Hepatocyte (in vitro differentiated cells): Measurements from ENCODE around the gene LHX3. TPM values are rescaled to one million over a fixed set of nuclear protein-coding genes. Genes with fewer than 3 reads are reported as not detected.

Experiments used
- DNase-seq: peaks from one replicate; pipeline ENCODE4 v3.0.0-alpha.2; 2016; ENCODE audit warnings: low spot score
- H2AFZ ChIP-seq: fragments of 200-600 bp; sonication (generic); 2 replicates; pipeline ENCODE4 v1.6.0; 2016; ENCODE audit warnings: antibody characterized with exemption, mild to moderate bottlenecking
- H3K27ac ChIP-seq: fragments of 200-600 bp; sonication (generic); 2 replicates; pipeline ENCODE4 v1.5.1; 2016; ENCODE audit warnings: mild to moderate bottlenecking
- H3K27me3 ChIP-seq: fragments of 200-600 bp; sonication (generic); 2 replicates; pipeline ENCODE4 v1.6.1; 2016
- H3K36me3 ChIP-seq: fragments of 200-600 bp; sonication (generic); replicated peaks from 2 replicates; pipeline ENCODE4 v1.5.1; 2016; ENCODE audit warnings: low read depth; ENCODE audit not compliant: insufficient read depth
- H3K4me1 ChIP-seq: fragments of 200-600 bp; sonication (generic); 2 replicates; pipeline ENCODE4 v1.5.1; 2016; ENCODE audit warnings: mild to moderate bottlenecking, moderate library complexity; ENCODE audit not compliant: insufficient read depth
- H3K4me2 ChIP-seq: fragments of 200-600 bp; sonication (generic); 2 replicates; pipeline ENCODE4 v1.6.0; 2016
- H3K4me3 ChIP-seq: fragments of 200-600 bp; sonication (generic); 2 replicates; pipeline ENCODE4 v1.5.1; 2016; ENCODE audit warnings: mild to moderate bottlenecking
- H3K79me2 ChIP-seq: fragments of 200-600 bp; sonication (generic); 2 replicates; pipeline ENCODE4 v1.6.0; 2017; ENCODE audit warnings: mild to moderate bottlenecking
- H3K9me2 ChIP-seq: fragments of 200-600 bp; sonication (generic); replicated peaks from 2 replicates; pipeline ENCODE4 v1.6.0; 2017; ENCODE audit warnings: mild to moderate bottlenecking; ENCODE audit not compliant: insufficient read depth
- H3K9me3 ChIP-seq: fragments of 200-600 bp; sonication (generic); 2 replicates; pipeline ENCODE4 v1.5.1; 2016; ENCODE audit warnings: low read depth, mild to moderate bottlenecking
- H4K20me1 ChIP-seq: fragments of 200-600 bp; sonication (generic); 2 replicates; pipeline ENCODE4 v1.6.0; 2016; ENCODE audit warnings: mild to moderate bottlenecking; ENCODE audit not compliant: insufficient read depth, poor library complexity, severe bottlenecking
- EZH2 ChIP-seq: fragments of 200-600 bp; sonication (generic); IDR thresholded peaks from 2 replicates; pipeline ENCODE4 v1.6.1; 2016; ENCODE audit warnings: antibody characterized with exemption, mild to moderate bottlenecking, borderline replicate concordance
- EZH2phosphoT487 ChIP-seq: fragments of 200-600 bp; sonication (generic); IDR thresholded peaks from one replicate; pipeline ENCODE4 v1.6.1; 2018; ENCODE audit warnings: antibody characterized with exemption, mild to moderate bottlenecking, low read depth, moderate library complexity; ENCODE audit not compliant: unreplicated experiment, severe bottlenecking
- WGBS: methylation state at CpG from one replicate; pipeline ENCODE4 v1.1.6; 2016; ENCODE audit warnings: low lambda C conversion rate; ENCODE audit errors: missing lambda C conversion rate; 5-methylcytosine and 5-hydroxymethylcytosine counted together
- polyA plus RNA-seq: library from polyadenylated mRNA; unstranded; fragments of >200 nt; fragmentation: Nextera tagmentation; extraction: Ambion mirVana; gene quantifications from 2 replicates; pipeline ENCODE4 v1.2.1, GENCODE V29; 2016
- total RNA-seq: library from RNA; depleted of rRNA; stranded (reverse); fragments of >200 nt; gene quantifications from 2 replicates; pipeline ENCODE4 v1.2.3, GENCODE V29; 2014
- TF ChIP-seq, protein P1 (sequence below): fragments of 200-600 bp; sonication (generic); IDR thresholded peaks from 2 replicates; pipeline ENCODE4 v1.5.1; 2016; ENCODE audit warnings: antibody characterized with exemption, mild to moderate bottlenecking; ENCODE audit not compliant: poor library complexity

The LHX3 gene
- total and polyA plus RNA-seq, 2 experiments from 2014 or later = not detected

DNA sequence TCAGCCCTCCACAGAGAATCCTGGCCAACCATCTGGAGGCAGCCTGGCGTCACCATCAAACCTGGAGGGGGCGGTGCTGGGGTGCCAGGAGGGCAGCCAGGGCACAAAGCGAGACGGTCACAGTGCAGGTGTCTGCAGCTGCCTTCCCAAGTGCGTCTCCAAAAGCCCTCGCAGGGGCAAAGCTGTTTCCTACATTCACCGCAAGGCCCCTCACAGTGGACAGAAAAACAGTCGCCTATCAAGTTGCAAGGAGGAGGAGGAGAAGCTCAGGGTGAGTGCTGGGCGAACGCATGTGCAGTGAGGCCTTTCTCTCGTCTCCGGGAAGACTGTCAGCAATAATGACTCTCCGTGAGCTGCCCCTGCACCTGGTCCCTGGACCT lies 18.0 kb upstream of the LHX3 start:
- no peak overlapping the region for H3K4me2 ChIP-seq
- 92% methylated on average over 13 of the region's 13 CpGs for whole genome bisulfite sequencing
- peaks cover 4% of the 10 kb centered on the region for H4K20me1 ChIP-seq

DNA sequence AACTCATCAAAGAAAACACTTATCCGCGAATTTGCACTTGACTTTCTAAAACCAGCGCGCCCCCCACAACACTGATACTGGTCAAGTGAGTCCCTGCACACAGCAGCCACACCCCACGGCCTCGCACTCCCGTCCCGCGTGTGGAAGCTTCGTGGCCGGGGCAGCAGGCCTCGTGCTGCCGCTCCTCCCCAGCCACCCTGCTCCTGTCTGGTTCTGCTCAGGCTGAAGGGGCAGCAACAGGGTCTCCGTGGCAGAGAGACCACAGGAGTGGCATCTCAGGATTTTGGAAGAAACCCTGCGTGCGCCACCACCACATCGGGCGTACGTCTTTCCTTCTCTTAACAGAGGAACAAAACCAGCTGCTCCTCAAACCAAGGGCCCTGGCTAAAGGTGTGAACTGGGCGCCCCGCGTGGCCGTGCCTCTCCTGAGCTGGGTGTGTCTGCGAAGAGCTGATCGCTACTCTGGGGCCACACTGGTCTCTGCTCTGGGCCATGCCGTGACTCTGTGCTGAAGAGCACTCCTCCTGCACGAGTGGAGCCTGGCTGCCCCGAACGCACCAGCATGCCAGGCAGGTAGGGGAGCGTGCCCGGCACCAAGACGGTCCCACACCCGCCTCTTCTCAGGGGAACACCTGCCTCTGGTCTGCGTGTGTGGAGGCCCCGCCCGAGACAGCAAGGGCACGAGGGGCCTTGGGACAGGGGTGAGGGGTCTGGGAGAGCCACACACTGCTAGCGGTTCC lies 17.4 kb upstream of the LHX3 start:
- no peak for DNase-seq
- no peaks in the 10 kb centered on the region for H3K27me3 ChIP-seq
- 97% methylated on average over 38 of the region's 38 CpGs for WGBS
- no peak for TF ChIP-seq EZH2phosphoT487
- TF ChIP-seq, protein P1, sequence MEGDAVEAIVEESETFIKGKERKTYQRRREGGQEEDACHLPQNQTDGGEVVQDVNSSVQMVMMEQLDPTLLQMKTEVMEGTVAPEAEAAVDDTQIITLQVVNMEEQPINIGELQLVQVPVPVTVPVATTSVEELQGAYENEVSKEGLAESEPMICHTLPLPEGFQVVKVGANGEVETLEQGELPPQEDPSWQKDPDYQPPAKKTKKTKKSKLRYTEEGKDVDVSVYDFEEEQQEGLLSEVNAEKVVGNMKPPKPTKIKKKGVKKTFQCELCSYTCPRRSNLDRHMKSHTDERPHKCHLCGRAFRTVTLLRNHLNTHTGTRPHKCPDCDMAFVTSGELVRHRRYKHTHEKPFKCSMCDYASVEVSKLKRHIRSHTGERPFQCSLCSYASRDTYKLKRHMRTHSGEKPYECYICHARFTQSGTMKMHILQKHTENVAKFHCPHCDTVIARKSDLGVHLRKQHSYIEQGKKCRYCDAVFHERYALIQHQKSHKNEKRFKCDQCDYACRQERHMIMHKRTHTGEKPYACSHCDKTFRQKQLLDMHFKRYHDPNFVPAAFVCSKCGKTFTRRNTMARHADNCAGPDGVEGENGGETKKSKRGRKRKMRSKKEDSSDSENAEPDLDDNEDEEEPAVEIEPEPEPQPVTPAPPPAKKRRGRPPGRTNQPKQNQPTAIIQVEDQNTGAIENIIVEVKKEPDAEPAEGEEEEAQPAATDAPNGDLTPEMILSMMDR = no peak
- no peak for TF ChIP-seq EZH2
- H4K20me1 ChIP-seq = peaks cover 4% of the 10 kb centered on the region
- no peak overlapping the region for H3K27ac ChIP-seq
- no peaks in the 10 kb centered on the region for H3K9me2 ChIP-seq
- H3K4me1 ChIP-seq = no peaks in the 10 kb centered on the region
- H3K9me3 ChIP-seq = no peaks in the 10 kb centered on the region
- no peak overlapping the region for H3K4me3 ChIP-seq
- H3K79me2 ChIP-seq = peaks cover 7% of the 10 kb centered on the region
- H3K4me2 ChIP-seq = no peak overlapping the region
- H3K36me3 ChIP-seq = no peaks in the 10 kb centered on the region
- no peak overlapping the region for H2AFZ ChIP-seq

More for the DNA sequence above, 18.0 kb upstream of the LHX3 start:
- H3K9me3 ChIP-seq = no peaks in the 10 kb centered on the region
- H3K36me3 ChIP-seq = no peaks in the 10 kb centered on the region
- H3K4me3 ChIP-seq = no peak overlapping the region
- H3K4me1 ChIP-seq = no peaks in the 10 kb centered on the region
- no peak overlapping the region for H3K27ac ChIP-seq
- no peak for DNase-seq
- no peaks in the 10 kb centered on the region for H3K27me3 ChIP-seq
- peaks cover 7% of the 10 kb centered on the region for H3K79me2 ChIP-seq
- no peak overlapping the region for H2AFZ ChIP-seq
- TF ChIP-seq EZH2 = no peak
- no peak for TF ChIP-seq EZH2phosphoT487
- TF ChIP-seq, protein P1 = no peak
- no peaks in the 10 kb centered on the region for H3K9me2 ChIP-seq

DNA sequence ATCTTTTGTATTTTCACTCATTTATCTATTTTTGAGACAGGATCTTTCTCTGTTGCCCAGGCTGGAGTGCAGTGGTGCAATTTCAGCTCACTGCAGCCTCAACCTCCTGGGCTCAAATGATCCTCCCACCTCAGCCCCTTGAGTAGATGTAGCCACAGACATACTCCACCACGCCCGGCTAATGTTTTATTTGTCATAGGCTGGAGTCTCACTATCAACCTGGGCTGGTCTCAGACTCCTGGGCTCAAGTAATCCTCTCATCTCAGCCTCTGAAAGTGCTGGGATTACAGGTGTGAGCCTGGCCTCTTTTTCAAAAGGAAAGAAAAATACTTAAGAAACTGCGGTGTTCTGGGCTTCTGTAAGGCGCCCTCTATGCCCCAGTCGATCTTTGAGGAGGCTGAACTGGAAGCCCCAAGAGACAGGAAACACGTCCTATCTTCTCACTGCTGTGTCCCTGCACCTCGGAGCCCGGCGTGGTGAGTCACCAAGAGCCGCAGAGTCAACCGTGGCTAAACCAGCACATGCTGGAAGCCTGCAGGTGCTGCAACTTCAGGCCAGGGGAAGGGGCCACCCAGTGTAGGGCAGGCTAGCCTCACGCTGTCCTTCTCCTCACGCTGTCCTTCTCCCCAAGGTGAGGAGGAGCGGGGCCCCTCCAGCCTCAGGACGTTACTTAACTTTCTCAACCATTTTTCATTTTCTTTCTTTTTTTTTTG lies 15.2 kb upstream of the LHX3 start:
- WGBS = 89% methylated on average over 15 of the region's 15 CpGs
- TF ChIP-seq EZH2 = no peak
- no peak for TF ChIP-seq EZH2phosphoT487
- TF ChIP-seq, protein P1 = no peak
- Histone ChIP-seq H4K20me1 (no peaks in the 10 kb centered on the region), H3K27ac (no peak overlapping the region), H3K36me3 (no peaks in the 10 kb centered on the region), H3K79me2 (no peaks in the 10 kb centered on the region), H3K27me3 (no peaks in the 10 kb centered on the region), H3K4me1 (no peaks in the 10 kb centered on the region), H3K9me2 (no peaks in the 10 kb centered on the region), H2AFZ (no peak overlapping the region), H3K4me2 (no peak overlapping the region), H3K4me3 (no peak overlapping the region), H3K9me3 (no peaks in the 10 kb centered on the region)
- no peak for DNase-seq
